ENCODE measurements around the gene THG1L.

- TF ChIP-seq CTCF (IDR thresholded peaks at IDR 0.05) (no peak), EP300 (IDR thresholded peaks at IDR 0.05) (no peak), POLR2A (IDR thresholded peaks at IDR 0.05) (no peak)
Observed at GRCh38 chr5:157708866-157709265, 22.4 kb upstream of the THG1L start.
